HepG2 (cell line): ENCODE measurements around the gene GDE1. TPM values are rescaled to one million over a fixed set of nuclear protein-coding genes. Genes with fewer than 3 reads are reported as not detected.

Experiments used
- BCL3 ChIP-seq: sonication (generic); formaldehyde crosslinking; IDR thresholded peaks from 2 replicates; pipeline ENCODE4 v1.5.1; 2020; ENCODE audit warnings: mild to moderate bottlenecking, missing genetic modification reagents, moderate library complexity
- DR1 ChIP-seq: sonication (generic); formaldehyde crosslinking; IDR thresholded peaks from 2 replicates; pipeline ENCODE4 v1.8.0; 2021; ENCODE audit warnings: mild to moderate bottlenecking, missing genetic modification reagents, inconsistent platforms
- GATAD1 ChIP-seq: IDR thresholded peaks from 2 replicates; pipeline ENCODE4 v1.6.1; 2016; ENCODE audit warnings: missing genetic modification reagents, missing compliant biosample characterization
- HNRNPK ChIP-seq: fragments of 200-400 bp; formaldehyde crosslinking; IDR thresholded peaks from 2 replicates; pipeline ENCODE4 v1.6.1; 2018; ENCODE audit warnings: low read length, low read depth, moderate library complexity, mild to moderate bottlenecking; ENCODE audit not compliant: poor library complexity, severe bottlenecking
- HNRNPL ChIP-seq: fragments of 200-400 bp; formaldehyde crosslinking; IDR thresholded peaks from 2 replicates; pipeline ENCODE4 v1.6.1; 2017; ENCODE audit warnings: mild to moderate bottlenecking, low read depth, low read length
- NKX3-1 ChIP-seq: sonication (generic); formaldehyde crosslinking; IDR thresholded peaks from 2 replicates; pipeline ENCODE4 v1.5.0; 2020; ENCODE audit warnings: missing genetic modification reagents
- TBX3 ChIP-seq: fragments of 450-650 bp; IDR thresholded peaks from 2 replicates; pipeline ENCODE4 v1.6.1; 2017; ENCODE audit warnings: antibody characterized with exemption, mild to moderate bottlenecking, inconsistent platforms, borderline replicate concordance
- TRIM24 ChIP-seq: sonication (generic); formaldehyde crosslinking; IDR thresholded peaks from 2 replicates; pipeline ENCODE4 v1.8.0; 2022; ENCODE audit warnings: mild to moderate bottlenecking, missing genetic modification reagents
- ZFP41 ChIP-seq: sonication (generic); formaldehyde crosslinking; IDR thresholded peaks from 2 replicates; pipeline ENCODE4 v1.4.0; 2020; ENCODE audit warnings: mild to moderate bottlenecking, missing genetic modification reagents, borderline replicate concordance
- ZFX ChIP-seq: sonication (generic); formaldehyde crosslinking; IDR thresholded peaks from 2 replicates; pipeline ENCODE4 v1.4.0; 2020; ENCODE audit warnings: mild to moderate bottlenecking, low read depth, missing genetic modification reagents, moderate library complexity
- ZMYM3 ChIP-seq: sonication (generic); formaldehyde crosslinking; IDR thresholded peaks from 2 replicates; pipeline ENCODE4 v1.5.1; 2020; ENCODE audit warnings: mild to moderate bottlenecking, missing genetic modification reagents
- ZNF230 ChIP-seq: sonication (generic); formaldehyde crosslinking; IDR thresholded peaks from 2 replicates; pipeline ENCODE4 v1.4.0; 2020; ENCODE audit warnings: mild to moderate bottlenecking, missing genetic modification reagents
- ZNF276 ChIP-seq: sonication (generic); formaldehyde crosslinking; IDR thresholded peaks from 2 replicates; pipeline ENCODE4 v1.4.0; 2020; ENCODE audit warnings: mild to moderate bottlenecking, low read depth, missing genetic modification reagents
- ZNF281 ChIP-seq: sonication (generic); formaldehyde crosslinking; IDR thresholded peaks from 2 replicates; pipeline ENCODE4 v1.4.0; 2020; ENCODE audit warnings: missing genetic modification reagents, borderline replicate concordance
- ZNF367 ChIP-seq: sonication (generic); formaldehyde crosslinking; IDR thresholded peaks from 2 replicates; pipeline ENCODE4 v1.4.0; 2020; ENCODE audit warnings: missing genetic modification reagents, borderline replicate concordance
- ZNF609 ChIP-seq: sonication (generic); formaldehyde crosslinking; IDR thresholded peaks from 2 replicates; pipeline ENCODE4 v1.4.0; 2020; ENCODE audit warnings: mild to moderate bottlenecking, missing genetic modification reagents, borderline replicate concordance
- ZNF781 ChIP-seq: sonication (generic); formaldehyde crosslinking; IDR thresholded peaks from 2 replicates; pipeline ENCODE4 v1.5.1; 2020; ENCODE audit warnings: borderline replicate concordance, mild to moderate bottlenecking, missing genetic modification reagents; ENCODE audit errors: not compliant biosample characterization
- polyA plus RNA-seq, 8 experiments: library from polyadenylated mRNA; depleted of rRNA in 3 of 8; stranded (reverse) in 7 of 8; unstranded in 1 of 8; fragments of >200 nt; fragmentation: Illumina TruSeq in 4 of 8; extraction: Trizol in 4 of 8; gene quantifications; 2 replicates each; pipeline versions ENCODE4 v1.2.1 to v1.2.3, GENCODE V29; 2011 to 2016; ENCODE audit warnings: low read depth in 4 of 8, missing spikeins in 1 of 8, mixed read lengths in 1 of 8; ENCODE audit not compliant: insufficient read depth in 1 of 8
- total RNA-seq, 5 experiments: library from RNA; depleted of rRNA; stranded (reverse); fragments of >200 nt; fragmentation: Illumina TruSeq; extraction: Trizol; gene quantifications; 2 replicates each; pipeline ENCODE4 v1.2.3, GENCODE V29; 2016; ENCODE audit warnings: low read depth in 1 of 5

The GDE1 gene
- total and polyA plus RNA-seq, 2 of the 13 experiments (the other 11 are each of a cell fraction or from before 2014, with no cell fraction given) = 35.9 to 59.0 TPM

DNA sequence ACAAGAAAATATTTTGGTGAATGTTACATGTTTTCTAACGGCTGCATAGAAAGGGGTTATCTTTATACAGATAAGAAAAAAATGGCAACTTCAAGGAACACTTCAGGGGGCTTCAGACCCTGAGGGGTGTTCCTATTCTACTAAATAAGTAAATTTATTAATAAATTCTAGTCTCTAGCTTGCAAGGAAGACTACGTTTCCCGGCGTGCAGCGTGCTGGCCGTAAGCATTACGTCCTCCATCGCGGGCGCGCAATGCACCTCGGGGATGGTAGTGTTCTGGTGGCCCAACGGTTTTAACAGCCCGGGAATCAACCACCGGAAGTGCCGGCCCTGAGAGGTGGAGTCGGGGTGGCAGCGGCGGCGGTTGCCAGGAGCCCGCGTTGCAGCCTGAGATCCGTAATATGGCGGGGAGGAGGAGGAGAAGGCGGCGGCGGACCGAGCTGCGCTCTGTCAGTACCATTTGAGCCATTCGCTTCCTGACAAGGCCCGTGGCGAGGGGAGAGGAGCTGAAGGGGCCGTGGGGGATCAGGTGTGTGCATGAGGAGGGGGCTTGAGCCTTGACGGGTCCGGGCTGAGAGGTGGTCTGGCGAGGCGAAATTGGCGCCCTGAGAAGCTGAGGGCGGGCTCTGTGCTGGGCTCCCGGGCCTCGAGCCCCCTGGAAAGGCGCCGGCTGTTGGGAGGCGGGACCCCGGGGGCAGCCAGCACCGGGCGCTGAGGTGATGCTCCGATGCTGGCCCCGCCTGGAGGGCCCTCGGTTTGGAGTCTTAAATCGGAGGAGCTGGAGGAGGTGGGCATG lies 1.9 kb upstream of the GDE1 start, which contains the start of gene CCP110 (continued):
- TF ChIP-seq ZNF609 (peak; percentile 67), ZNF367 (no peak), ZNF230 (CRISPR knock-in tag) (peak; percentile 49; the same call in 1 of the 2 replicates), BCL3 (CRISPR knock-in tag) (no peak), HNRNPK (no peak), ZNF781 (CRISPR knock-in tag) (peak; percentile 61), ZFX (CRISPR knock-in tag) (peak; percentile 84), ZNF281 (no peak), HNRNPL (peak; percentile 53; the same call in 1 of the 2 replicates), ZMYM3 (CRISPR knock-in tag) (peak; percentile 17; the same call in 1 of the 2 replicates), NKX3-1 (CRISPR knock-in tag) (no peak; the same call in 1 of the 2 replicates), GATAD1 (CRISPR knock-in tag) (peak; percentile 83), ZFP41 (CRISPR knock-in tag) (no peak), TRIM24 (CRISPR knock-in tag) (no peak), ZNF276 (peak; percentile 78), TBX3 (no peak), DR1 (CRISPR knock-in tag) (peak; percentile 61)
